ENCODE data around the gene CNGA2.

CNGA2 gene

GRCh38 chrX:151791961-151792360 is 57.4 kb downstream of the CNGA2 start:
- no peak for TF ChIP-seq Cebpa-rat (IDR thresholded peaks at IDR 0.05)
- H3K4me1 ChIP-seq, result no peaks in the 10 kb centered on the region
- no peak overlapping the region for H3K9ac ChIP-seq
- no peaks in the 10 kb centered on the region for H3K36me3 ChIP-seq
- H3K4me3 ChIP-seq, result no peak overlapping the region
- no peak overlapping the region for H3K4me2 ChIP-seq
- H3K27me3 ChIP-seq, result peaks cover 90 to 100% (median 99%) of the 10 kb centered on the region in 11 experiments
- H4K20me1 ChIP-seq, result no peaks in the 10 kb centered on the region; a peak in 2 of 22 replicates
- H3K9me3 ChIP-seq (replicated peaks in 1 of 11), result peaks cover 0 to 10% (median 0%) of the 10 kb centered on the region in 11 experiments; a peak in 1 of 22 replicates
- no peak overlapping the region for H3K27ac ChIP-seq

- Histone ChIP-seq H4K20me1 (no peaks in the 10 kb centered on the region; a peak in 2 of 22 replicates), H3K27ac (no peak overlapping the region), H3K9me3 (replicated peaks in 1 of 11) (peaks cover 0 to 10% (median 0%) of the 10 kb centered on the region in 11 experiments; a peak in 1 of 22 replicates), H3K36me3 (no peaks in the 10 kb centered on the region), H3K4me1 (no peaks in the 10 kb centered on the region), H3K27me3 (peaks cover 89 to 100% (median 99%) of the 10 kb centered on the region in 11 experiments), H3K9ac (no peak overlapping the region), H3K4me2 (no peak overlapping the region), H3K4me3 (no peak overlapping the region)
- no peak for TF ChIP-seq Cebpa-rat (IDR thresholded peaks at IDR 0.05)
Observed at GRCh38 chrX:151792505-151792904, 58.0 kb downstream of the CNGA2 start.

- TF ChIP-seq Cebpa-rat (IDR thresholded peaks at IDR 0.05), result no peak
- H3K4me2 ChIP-seq, result no peak overlapping the region
- peaks cover 0 to 7% (median 0%) of the 10 kb centered on the region in 11 experiments; a peak in 3 of 22 replicates for H4K20me1 ChIP-seq
- H3K4me1 ChIP-seq, result no peaks in the 10 kb centered on the region
- H3K27ac ChIP-seq, result no peak overlapping the region
- H3K36me3 ChIP-seq, result no peaks in the 10 kb centered on the region
- no peak overlapping the region for H3K9ac ChIP-seq
- peaks cover 97 to 100% (median 99%) of the 10 kb centered on the region in 11 experiments for H3K27me3 ChIP-seq
- H3K4me3 ChIP-seq, result no peak overlapping the region
- peaks cover 0 to 10% (median 0%) of the 10 kb centered on the region in 11 experiments; a peak in 1 of 22 replicates for H3K9me3 ChIP-seq (replicated peaks in 1 of 11)
Observed at GRCh38 chrX:151793886-151794285, 59.3 kb downstream of the CNGA2 start.

Data from BLaER1 treated with 17β-estradiol and CSF1 and Interleukin-3, amounts not matched to agents 10 nM and 100 nM (cell line).